SK-N-SH treated with all-trans-retinoic acid at 6 μM for 48 hours (cell line): ENCODE measurements around the gene DNAJB1.

ENCODE experiments used
- ATAC-seq: fragments of 200-7000 bp; cut with Tn5 transposase; 3 replicates; pipeline ENCODE4 v1.9.1; 2020; ENCODE audit warnings: mild to moderate bottlenecking, moderate library complexity
- ARNTL ChIP-seq: fragments of 450-650 bp; formaldehyde crosslinking; IDR thresholded peaks from 2 replicates; pipeline ENCODE4 v1.5.0; 2020; ENCODE audit warnings: low read depth, mild to moderate bottlenecking, moderate library complexity, borderline replicate concordance
- BACH2 ChIP-seq: fragments of 250-450 bp; sonication (Bioruptor Pico); IDR thresholded peaks from 2 replicates; pipeline ENCODE4 v1.9.0; 2021; ENCODE audit warnings: mild to moderate bottlenecking, borderline replicate concordance
- CREB5 ChIP-seq: fragments of 250-450 bp; sonication (Bioruptor Pico); IDR thresholded peaks from 2 replicates; pipeline ENCODE4 v1.5.1; 2020; ENCODE audit warnings: low read depth, mild to moderate bottlenecking, moderate library complexity
- CSDC2 ChIP-seq: fragments of 250-450 bp; sonication (Bioruptor Pico); IDR thresholded peaks from 2 replicates; pipeline ENCODE4 v1.5.0; 2020; ENCODE audit warnings: mild to moderate bottlenecking, moderate library complexity
- ESRRG ChIP-seq: fragments of 250-450 bp; sonication (Bioruptor Pico); IDR thresholded peaks from 2 replicates; pipeline ENCODE4 v1.6.1; 2021; ENCODE audit warnings: mild to moderate bottlenecking
- GLIS3 ChIP-seq: fragments of 250-450 bp; sonication (Bioruptor Pico); IDR thresholded peaks from 2 replicates; pipeline ENCODE4 v1.5.0; 2020; ENCODE audit warnings: mild to moderate bottlenecking, moderate library complexity
- ISL1 ChIP-seq: fragments of 250-450 bp; sonication (Bioruptor Pico); IDR thresholded peaks from 2 replicates; pipeline ENCODE4 v2.1.2; 2022; ENCODE audit warnings: mild to moderate bottlenecking, moderate library complexity
- OSR1 ChIP-seq: fragments of 250-450 bp; sonication (Bioruptor Pico); IDR thresholded peaks from 2 replicates; pipeline ENCODE4 v1.8.0; 2022; ENCODE audit warnings: moderate library complexity, mild to moderate bottlenecking, inconsistent platforms
- PATZ1 ChIP-seq: fragments of 250-450 bp; sonication (Bioruptor Pico); IDR thresholded peaks from 2 replicates; pipeline ENCODE4 v1.8.0; 2020; ENCODE audit warnings: mild to moderate bottlenecking, moderate library complexity, borderline replicate concordance
- POU6F1 ChIP-seq: fragments of 250-450 bp; sonication (Bioruptor Pico); IDR thresholded peaks from 2 replicates; pipeline ENCODE4 v1.8.0; 2021; ENCODE audit warnings: low read depth, mild to moderate bottlenecking, moderate library complexity, borderline replicate concordance
- PPARA ChIP-seq: fragments of 250-450 bp; sonication (Bioruptor Pico); IDR thresholded peaks from 2 replicates; pipeline ENCODE4 v1.5.0; 2020; ENCODE audit warnings: mild to moderate bottlenecking, borderline replicate concordance
- TCF4 ChIP-seq: fragments of 250-450 bp; sonication (Bioruptor Pico); IDR thresholded peaks from 2 replicates; pipeline ENCODE4 v1.8.0; 2021; ENCODE audit warnings: mild to moderate bottlenecking, moderate library complexity, borderline replicate concordance
- TOX ChIP-seq: fragments of 250-450 bp; sonication (Bioruptor Pico); IDR thresholded peaks from 2 replicates; pipeline ENCODE4 v1.8.0; 2021; ENCODE audit warnings: mild to moderate bottlenecking, moderate library complexity, borderline replicate concordance
- ZC3H10 ChIP-seq: fragments of 250-450 bp; sonication (Bioruptor Pico); IDR thresholded peaks from 2 replicates; pipeline ENCODE4 v1.5.1; 2021; ENCODE audit warnings: mild to moderate bottlenecking, moderate library complexity
- ZNF565 ChIP-seq: fragments of 450-650 bp; formaldehyde crosslinking; conservative IDR thresholded peaks from 2 replicates; pipeline ENCODE4 v1.5.0; 2020; ENCODE audit warnings: low read depth, mild to moderate bottlenecking, moderate library complexity
- ZNF70 ChIP-seq: fragments of 450-650 bp; formaldehyde crosslinking; IDR thresholded peaks from 2 replicates; pipeline ENCODE4 v1.5.0; 2020; ENCODE audit warnings: mild to moderate bottlenecking, moderate library complexity
- ZNF8 ChIP-seq: fragments of 450-650 bp; formaldehyde crosslinking; IDR thresholded peaks from 2 replicates; pipeline ENCODE4 v1.5.0; 2020; ENCODE audit warnings: mild to moderate bottlenecking, moderate library complexity
- TF ChIP-seq, protein P1 (sequence below): fragments of 250-450 bp; sonication (Bioruptor Pico); IDR thresholded peaks from 2 replicates; pipeline ENCODE4 v1.5.1; 2021; ENCODE audit warnings: mild to moderate bottlenecking, moderate library complexity
- TF ChIP-seq, protein P2 (sequence below): fragments of 250-450 bp; sonication (Bioruptor Pico); IDR thresholded peaks from 2 replicates; pipeline ENCODE4 v1.5.0; 2020; ENCODE audit warnings: mild to moderate bottlenecking, moderate library complexity

Gene DNAJB1

DNA sequence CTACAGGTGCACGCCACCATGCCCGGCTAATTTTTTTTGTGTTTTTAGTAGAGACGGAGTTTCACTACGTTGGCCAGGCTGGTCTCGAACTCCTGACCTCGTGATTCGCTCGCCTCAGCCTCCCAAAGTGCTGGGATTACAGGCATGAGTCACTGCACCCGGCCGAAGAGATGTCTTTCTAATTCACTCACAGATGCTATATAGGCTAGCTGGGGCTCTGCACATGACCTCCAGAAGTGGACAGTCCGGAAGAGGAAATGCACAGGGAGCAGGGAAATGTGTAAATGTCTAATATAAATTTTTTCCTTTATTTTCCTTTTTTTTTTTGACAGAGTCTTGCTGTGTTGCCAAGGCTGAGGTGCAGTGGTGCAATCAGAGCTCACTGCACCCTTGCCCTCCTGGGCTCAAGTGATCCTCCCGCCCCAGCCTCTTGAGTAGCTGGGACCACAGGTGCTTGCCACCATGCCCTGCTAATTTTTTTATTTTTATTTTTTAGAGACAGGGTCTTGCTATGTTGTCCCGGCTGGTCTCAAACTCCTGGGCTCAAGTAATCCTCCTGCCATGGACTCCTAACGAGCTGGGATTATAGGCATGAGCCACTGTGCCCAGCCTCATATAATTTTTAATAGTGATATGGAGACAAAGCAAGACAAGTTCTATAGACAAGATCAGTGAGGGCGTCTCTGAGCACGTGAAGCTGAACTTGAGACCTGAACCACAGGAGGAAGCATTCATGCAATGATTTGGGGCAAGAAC is 30.6 kb downstream of the DNAJB1 start:
- TF ChIP-seq, protein P1, sequence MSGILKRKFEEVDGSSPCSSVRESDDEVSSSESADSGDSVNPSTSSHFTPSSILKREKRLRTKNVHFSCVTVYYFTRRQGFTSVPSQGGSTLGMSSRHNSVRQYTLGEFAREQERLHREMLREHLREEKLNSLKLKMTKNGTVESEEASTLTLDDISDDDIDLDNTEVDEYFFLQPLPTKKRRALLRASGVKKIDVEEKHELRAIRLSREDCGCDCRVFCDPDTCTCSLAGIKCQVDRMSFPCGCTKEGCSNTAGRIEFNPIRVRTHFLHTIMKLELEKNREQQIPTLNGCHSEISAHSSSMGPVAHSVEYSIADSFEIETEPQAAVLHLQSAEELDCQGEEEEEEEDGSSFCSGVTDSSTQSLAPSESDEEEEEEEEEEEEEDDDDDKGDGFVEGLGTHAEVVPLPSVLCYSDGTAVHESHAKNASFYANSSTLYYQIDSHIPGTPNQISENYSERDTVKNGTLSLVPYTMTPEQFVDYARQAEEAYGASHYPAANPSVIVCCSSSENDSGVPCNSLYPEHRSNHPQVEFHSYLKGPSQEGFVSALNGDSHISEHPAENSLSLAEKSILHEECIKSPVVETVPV: no peak
- TF ChIP-seq ZNF8 (CRISPR knock-in tag): no peak
- TF ChIP-seq ARNTL (CRISPR knock-in tag): no peak
- no peak for TF ChIP-seq PPARA (CRISPR knock-in tag)
- no peak for ATAC-seq

DNA sequence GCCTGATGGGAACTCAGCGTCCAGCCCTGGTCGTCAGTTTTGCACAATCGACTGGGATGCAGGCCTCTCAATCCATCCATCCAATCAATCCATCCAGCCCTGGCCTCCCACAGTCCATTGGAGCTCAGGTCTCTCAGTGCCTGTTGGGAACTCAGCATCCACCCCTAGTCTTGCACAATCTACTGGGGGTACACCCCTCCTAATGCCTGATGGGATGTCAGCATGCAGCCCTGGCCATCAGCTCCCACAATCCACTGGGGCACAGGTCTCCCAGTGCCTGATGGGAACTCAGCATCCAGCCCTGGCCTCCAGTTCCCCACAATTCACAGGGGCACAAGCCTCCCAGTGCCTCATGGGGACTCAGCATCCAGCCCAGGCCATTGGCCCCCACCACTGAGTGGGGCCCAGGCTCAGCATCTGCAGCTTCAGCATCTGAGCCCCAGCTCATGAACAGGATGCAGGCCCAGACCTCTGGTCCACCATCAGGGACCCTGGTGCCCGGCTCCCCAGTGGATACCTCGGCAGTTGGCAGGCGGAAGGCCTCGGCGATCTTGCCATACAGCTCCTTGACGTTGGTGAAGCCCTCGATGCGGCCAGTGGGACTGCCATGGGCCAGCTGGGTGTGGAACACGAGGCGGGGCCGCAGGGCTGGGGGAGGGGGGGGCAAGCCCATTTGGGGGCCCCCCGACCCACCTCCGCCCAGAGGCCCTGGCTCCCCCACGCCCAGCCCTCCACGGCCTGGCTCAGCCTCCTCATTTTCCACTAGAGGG is 35.8 kb downstream of the DNAJB1 start:
- ATAC-seq: no peak
- TF ChIP-seq TCF4 (no peak), ZC3H10 (no peak), PPARA (CRISPR knock-in tag) (no peak), ISL1 (CRISPR knock-in tag) (no peak), PATZ1 (CRISPR knock-in tag) (no peak), CSDC2 (CRISPR knock-in tag) (no peak), OSR1 (CRISPR knock-in tag) (no peak), GLIS3 (CRISPR knock-in tag) (no peak), CREB5 (CRISPR knock-in tag) (no peak), ARNTL (CRISPR knock-in tag) (no peak), ZNF8 (CRISPR knock-in tag) (no peak), BACH2 (CRISPR knock-in tag) (no peak), ZNF70 (CRISPR knock-in tag) (no peak), ESRRG (no peak), TOX (CRISPR knock-in tag) (no peak)
- TF ChIP-seq, protein P2, sequence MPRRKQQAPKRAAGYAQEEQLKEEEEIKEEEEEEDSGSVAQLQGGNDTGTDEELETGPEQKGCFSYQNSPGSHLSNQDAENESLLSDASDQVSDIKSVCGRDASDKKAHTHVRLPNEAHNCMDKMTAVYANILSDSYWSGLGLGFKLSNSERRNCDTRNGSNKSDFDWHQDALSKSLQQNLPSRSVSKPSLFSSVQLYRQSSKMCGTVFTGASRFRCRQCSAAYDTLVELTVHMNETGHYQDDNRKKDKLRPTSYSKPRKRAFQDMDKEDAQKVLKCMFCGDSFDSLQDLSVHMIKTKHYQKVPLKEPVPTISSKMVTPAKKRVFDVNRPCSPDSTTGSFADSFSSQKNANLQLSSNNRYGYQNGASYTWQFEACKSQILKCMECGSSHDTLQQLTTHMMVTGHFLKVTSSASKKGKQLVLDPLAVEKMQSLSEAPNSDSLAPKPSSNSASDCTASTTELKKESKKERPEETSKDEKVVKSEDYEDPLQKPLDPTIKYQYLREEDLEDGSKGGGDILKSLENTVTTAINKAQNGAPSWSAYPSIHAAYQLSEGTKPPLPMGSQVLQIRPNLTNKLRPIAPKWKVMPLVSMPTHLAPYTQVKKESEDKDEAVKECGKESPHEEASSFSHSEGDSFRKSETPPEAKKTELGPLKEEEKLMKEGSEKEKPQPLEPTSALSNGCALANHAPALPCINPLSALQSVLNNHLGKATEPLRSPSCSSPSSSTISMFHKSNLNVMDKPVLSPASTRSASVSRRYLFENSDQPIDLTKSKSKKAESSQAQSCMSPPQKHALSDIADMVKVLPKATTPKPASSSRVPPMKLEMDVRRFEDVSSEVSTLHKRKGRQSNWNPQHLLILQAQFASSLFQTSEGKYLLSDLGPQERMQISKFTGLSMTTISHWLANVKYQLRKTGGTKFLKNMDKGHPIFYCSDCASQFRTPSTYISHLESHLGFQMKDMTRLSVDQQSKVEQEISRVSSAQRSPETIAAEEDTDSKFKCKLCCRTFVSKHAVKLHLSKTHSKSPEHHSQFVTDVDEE (CRISPR knock-in tag): no peak

DNA sequence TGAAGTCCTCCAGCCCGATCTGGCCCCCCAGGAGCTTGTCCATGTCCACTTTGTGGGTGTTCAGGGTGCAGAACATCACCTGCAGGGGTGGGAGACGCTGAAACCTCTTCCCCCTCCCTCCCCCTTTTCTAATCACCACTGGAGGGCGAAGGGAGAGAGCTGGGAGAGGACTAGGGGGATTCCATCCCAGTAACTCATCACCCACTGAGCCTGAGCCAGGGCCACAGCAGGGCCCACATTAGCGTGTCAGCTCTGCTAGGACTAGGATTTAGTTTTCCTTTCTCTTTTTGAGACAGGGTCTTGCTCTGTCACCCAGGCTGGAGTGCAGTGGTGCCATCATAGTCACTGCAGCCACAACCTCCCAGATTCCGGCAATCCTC is 37.5 kb downstream of the DNAJB1 start:
- ATAC-seq: no peak
- no peak for TF ChIP-seq POU6F1
- no peak for TF ChIP-seq ARNTL (CRISPR knock-in tag)
- TF ChIP-seq ZNF565 (CRISPR knock-in tag): no peak
- no peak for TF ChIP-seq PATZ1 (CRISPR knock-in tag)
- TF ChIP-seq, protein P1: no peak
